ENCODE results near the gene ZNRF3.

DNA sequence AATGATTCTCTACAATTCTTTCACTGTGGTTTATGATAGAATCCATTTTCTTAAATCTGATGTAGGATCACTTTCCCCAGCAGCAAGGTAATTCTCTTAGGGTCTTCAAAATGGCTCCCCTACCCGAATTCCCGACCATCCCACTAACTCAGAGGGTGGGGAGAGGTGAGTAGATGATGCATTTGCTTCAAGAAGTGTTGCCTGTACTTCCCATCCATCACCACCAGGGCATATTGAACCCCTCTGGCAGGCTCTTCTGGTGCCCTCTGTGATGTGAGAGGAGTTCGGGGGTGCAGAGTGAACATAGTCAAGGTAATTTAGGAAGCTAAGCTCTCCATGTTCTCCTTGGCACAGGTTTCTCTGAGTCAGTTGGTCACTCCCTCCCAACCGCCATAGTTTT, 52.3 kb downstream of the ZNRF3 start:
- TF ChIP-seq, protein P1, sequence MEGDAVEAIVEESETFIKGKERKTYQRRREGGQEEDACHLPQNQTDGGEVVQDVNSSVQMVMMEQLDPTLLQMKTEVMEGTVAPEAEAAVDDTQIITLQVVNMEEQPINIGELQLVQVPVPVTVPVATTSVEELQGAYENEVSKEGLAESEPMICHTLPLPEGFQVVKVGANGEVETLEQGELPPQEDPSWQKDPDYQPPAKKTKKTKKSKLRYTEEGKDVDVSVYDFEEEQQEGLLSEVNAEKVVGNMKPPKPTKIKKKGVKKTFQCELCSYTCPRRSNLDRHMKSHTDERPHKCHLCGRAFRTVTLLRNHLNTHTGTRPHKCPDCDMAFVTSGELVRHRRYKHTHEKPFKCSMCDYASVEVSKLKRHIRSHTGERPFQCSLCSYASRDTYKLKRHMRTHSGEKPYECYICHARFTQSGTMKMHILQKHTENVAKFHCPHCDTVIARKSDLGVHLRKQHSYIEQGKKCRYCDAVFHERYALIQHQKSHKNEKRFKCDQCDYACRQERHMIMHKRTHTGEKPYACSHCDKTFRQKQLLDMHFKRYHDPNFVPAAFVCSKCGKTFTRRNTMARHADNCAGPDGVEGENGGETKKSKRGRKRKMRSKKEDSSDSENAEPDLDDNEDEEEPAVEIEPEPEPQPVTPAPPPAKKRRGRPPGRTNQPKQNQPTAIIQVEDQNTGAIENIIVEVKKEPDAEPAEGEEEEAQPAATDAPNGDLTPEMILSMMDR (IDR thresholded peaks at IDR 0.05) = peak in 1 of 4 experiments; percentile 25
- TF ChIP-seq POLR2A (IDR thresholded peaks at IDR 0.05) (no peak), POLR2AphosphoS5 (IDR thresholded peaks at IDR 0.05) (no peak), EP300 (IDR thresholded peaks at IDR 0.05) (no peak)
